Measurements from ENCODE around the gene DTX3L. TPM values are rescaled to one million over a fixed set of nuclear protein-coding genes. Genes with fewer than 3 reads are reported as not detected.

Gene DTX3L
- polyA plus RNA-seq, 3 donors = 8.6 to 29.0 (median 17.7) TPM

GRCh38 chr3:122523317-122523716 is 40.8 kb upstream of the DTX3L start:
- Mint-ChIP-seq H3K36me3 (peaks cover 20 to 23% of the 10 kb centered on the region in 2 donors), H3K9me3 (peaks cover 0 to 2% (median 0%) of the 10 kb centered on the region in 7 donors), H3K4me1 (peaks cover 2% of the 10 kb centered on the region), H3K27ac (no peak overlapping the region), H3K27me3 (ENCODE audit: low read depth in 3 of 3) (peaks cover 2 to 4% (median 3%) of the 10 kb centered on the region in 3 donors), H3K4me3 (no peak overlapping the region)
- H3K4me3 ChIP-seq (replicated peaks in 1 of 3; ENCODE audit: low read depth in 2 of 3, low read length in 3 of 3) = no peak overlapping the region
- peaks cover 16 to 18% of the 10 kb centered on the region in 2 donors for H3K36me3 ChIP-seq (replicated peaks in 1 of 2; ENCODE audit: control insufficient read depth in 1 of 2, insufficient read depth in 2 of 2, low read length in 2 of 2)
- H3K27me3 ChIP-seq (ENCODE audit: control insufficient read depth in 2 of 2, insufficient read depth in 2 of 2, low read length in 2 of 2) = no peaks in the 10 kb centered on the region
- no peak for TF ChIP-seq CTCF (IDR thresholded peaks at IDR 0.05)
- no peak overlapping the region for H3K27ac ChIP-seq (ENCODE audit: low read depth in 1 of 2, low read length in 2 of 2)
- no peaks in the 10 kb centered on the region for H3K79me2 ChIP-seq (ENCODE audit: insufficient read depth, low read length)
- H4K20me1 ChIP-seq (ENCODE audit: insufficient read depth, low read length) = no peaks in the 10 kb centered on the region
- H3K4me1 ChIP-seq (ENCODE audit: control insufficient read depth in 1 of 2, insufficient read depth in 2 of 2, low read length in 2 of 2) = no peaks in the 10 kb centered on the region
- H2AFZ ChIP-seq (ENCODE audit: insufficient read depth, low read depth, low read length, poor library complexity, severe bottlenecking) = no peak overlapping the region
- H3K9me3 ChIP-seq (replicated peaks in 1 of 2; ENCODE audit: control insufficient read depth in 1 of 2, insufficient read depth in 1 of 2, low read length in 2 of 2) = no peaks in the 10 kb centered on the region
- H3K9ac ChIP-seq (ENCODE audit: insufficient read depth, low read length, poor library complexity, severe bottlenecking) = no peak overlapping the region
- no peak for DNase-seq
- H3K4me2 ChIP-seq (replicated peaks; ENCODE audit: extremely low read depth, low read length, poor library complexity, severe bottlenecking) = no peak overlapping the region
- intact Hi-C loops (cut with micrococcal nuclease) = no loop called here
- 100% methylated on average over 4 of the region's 11 CpGs for WGBS (ENCODE audit: insufficient coverage)

- Histone ChIP-seq H3K9ac (ENCODE audit: insufficient read depth, low read length, poor library complexity, severe bottlenecking) (no peak overlapping the region), H3K27me3 (ENCODE audit: control insufficient read depth in 2 of 2, insufficient read depth in 2 of 2, low read length in 2 of 2) (no peaks in the 10 kb centered on the region), H3K4me2 (replicated peaks; ENCODE audit: extremely low read depth, low read length, poor library complexity, severe bottlenecking) (no peak overlapping the region), H4K20me1 (ENCODE audit: insufficient read depth, low read length) (no peaks in the 10 kb centered on the region), H3K79me2 (ENCODE audit: insufficient read depth, low read length) (no peaks in the 10 kb centered on the region), H3K27ac (ENCODE audit: low read depth in 1 of 2, low read length in 2 of 2) (no peak overlapping the region), H3K36me3 (replicated peaks in 1 of 2; ENCODE audit: control insufficient read depth in 1 of 2, insufficient read depth in 2 of 2, low read length in 2 of 2) (peaks cover 68 to 82% of the 10 kb centered on the region in 2 donors), H2AFZ (ENCODE audit: insufficient read depth, low read depth, low read length, poor library complexity, severe bottlenecking) (no peak overlapping the region), H3K4me1 (ENCODE audit: control insufficient read depth in 1 of 2, insufficient read depth in 2 of 2, low read length in 2 of 2) (peaks cover 0 to 6% of the 10 kb centered on the region in 2 donors), H3K4me3 (replicated peaks in 1 of 3; ENCODE audit: low read depth in 2 of 3, low read length in 3 of 3) (no peak overlapping the region), H3K9me3 (replicated peaks in 1 of 2; ENCODE audit: control insufficient read depth in 1 of 2, insufficient read depth in 1 of 2, low read length in 2 of 2) (no peaks in the 10 kb centered on the region)
- H3K9me3 Mint-ChIP-seq = no peaks in the 10 kb centered on the region
- WGBS (ENCODE audit: insufficient coverage) = no CpG with 5 or more reads among the region's 2 CpGs
- peak overlapping the region in 2 of 7 donors; percentile 0 to 14 for H3K27ac Mint-ChIP-seq
- H3K27me3 Mint-ChIP-seq (ENCODE audit: low read depth in 3 of 3) = peaks cover 0 to 2% (median 0%) of the 10 kb centered on the region in 3 donors
- no peak for DNase-seq
- no peak overlapping the region for H3K4me3 Mint-ChIP-seq
- intact Hi-C loops (cut with micrococcal nuclease) = no loop called here
- H3K4me1 Mint-ChIP-seq = peaks cover 5% of the 10 kb centered on the region
- H3K36me3 Mint-ChIP-seq = peaks cover 74 to 81% of the 10 kb centered on the region in 2 donors
- no peak for TF ChIP-seq CTCF (IDR thresholded peaks at IDR 0.05)
Observed at GRCh38 chr3:122530164-122530563, 34.0 kb upstream of the DTX3L start.
